LHCN-M2 (cell line): Measurements from ENCODE around the gene RAB20. TPM values are rescaled to one million over a fixed set of nuclear protein-coding genes. Genes with fewer than 3 reads are reported as not detected.
A peak's percentile ranks its signal among the peaks of the same experiment; 100 is the strongest.
"Not testable (repeated sequence)": the region's sequence is repeated elsewhere in the genome, so short reads cannot be mapped to it uniquely, and the experiment has no call there.

Experiments
- DNase-seq: peaks from one replicate; pipeline ENCODE4 v3.0.0-alpha.2; 2012; ENCODE audit warnings: low read depth
- polyA plus RNA-seq: library from polyadenylated mRNA; unstranded; fragments of >200 nt; gene quantifications from one replicate; pipeline ENCODE4 v1.2.1, GENCODE V29; 2012; ENCODE audit warnings: missing spikeins
- total RNA-seq: library from RNA; depleted of rRNA; stranded (reverse); fragments of >200 nt; gene quantifications from 2 replicates; pipeline ENCODE4 v1.2.3, GENCODE V29; 2014; rRNA removed

RAB20 gene, protein sequence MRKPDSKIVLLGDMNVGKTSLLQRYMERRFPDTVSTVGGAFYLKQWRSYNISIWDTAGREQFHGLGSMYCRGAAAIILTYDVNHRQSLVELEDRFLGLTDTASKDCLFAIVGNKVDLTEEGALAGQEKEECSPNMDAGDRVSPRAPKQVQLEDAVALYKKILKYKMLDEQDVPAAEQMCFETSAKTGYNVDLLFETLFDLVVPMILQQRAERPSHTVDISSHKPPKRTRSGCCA
- 6.2 and 8.1 TPM in 2 replicates for total RNA-seq
- 5.4 TPM for polyA plus RNA-seq

DNA sequence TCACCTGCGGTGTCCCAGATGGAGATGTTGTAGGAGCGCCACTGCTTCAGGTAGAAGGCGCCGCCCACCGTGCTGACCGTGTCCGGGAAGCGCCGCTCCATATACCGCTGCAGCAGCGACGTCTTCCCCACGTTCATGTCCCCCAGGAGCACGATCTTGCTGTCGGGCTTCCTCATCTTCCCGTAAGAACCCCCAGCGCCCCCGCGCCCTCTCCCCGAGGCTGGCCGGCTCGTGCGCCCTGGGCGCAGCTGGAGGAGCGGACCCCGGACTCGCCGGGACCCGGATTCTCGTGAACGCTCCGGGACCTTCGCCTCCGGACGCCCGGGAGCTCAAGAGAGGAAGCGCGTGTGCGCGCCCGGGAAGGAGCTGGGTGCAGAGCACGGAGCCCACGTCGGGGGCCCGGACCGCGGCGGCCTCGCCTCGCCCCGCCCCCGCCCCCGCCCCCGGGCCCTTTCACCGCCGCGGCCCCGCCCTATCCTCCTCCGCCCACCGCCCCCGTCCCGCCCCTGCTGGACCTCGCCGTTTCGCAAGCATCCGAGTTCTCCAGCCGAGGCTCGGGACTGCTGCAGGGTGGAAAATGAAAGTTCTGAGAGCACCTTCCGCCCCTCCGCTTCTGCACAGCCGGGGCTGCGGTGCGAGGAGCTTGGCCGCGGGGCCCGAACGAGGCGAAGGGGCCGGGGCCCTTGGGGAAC is at the start of gene RAB20:
Gene RAB20, minus strand, starts transcription at position 379 of the 692 bp plus-strand sequence. Its CDS starts 203 bp downstream, at position 176.
- peak; percentile 72 for DNase-seq

DNA sequence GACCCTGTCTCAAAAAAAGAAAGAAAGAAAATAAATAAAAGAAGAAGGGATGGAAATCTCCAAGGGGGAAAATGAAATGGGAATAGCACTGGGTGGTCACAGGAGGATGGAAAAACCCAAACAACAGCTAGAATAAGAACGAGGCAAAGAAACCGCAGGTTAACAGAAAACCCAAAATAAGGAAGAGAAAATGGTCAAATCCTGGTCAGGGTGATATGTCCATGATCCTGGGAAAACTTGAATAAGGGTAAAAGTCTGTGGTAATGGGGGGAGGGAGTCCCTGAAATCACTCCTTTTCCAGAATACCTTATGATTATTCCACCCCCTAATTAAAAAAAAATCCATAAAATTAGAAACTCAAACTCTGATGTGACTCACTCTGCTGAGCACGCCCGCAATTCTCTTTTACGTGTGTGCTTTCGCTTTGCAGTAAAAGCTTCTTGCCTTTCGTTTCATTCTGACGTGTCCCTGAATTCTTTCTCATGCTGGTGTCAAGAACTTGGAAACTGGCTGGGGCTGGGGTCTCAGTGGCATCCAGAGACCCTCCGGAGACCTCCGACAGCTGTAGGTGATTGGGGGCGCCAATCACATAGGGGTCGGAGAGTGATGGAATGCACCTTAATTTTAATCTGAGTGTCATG is 49.6 kb upstream of the RAB20 start:
- DNase-seq, result no peak

DNA sequence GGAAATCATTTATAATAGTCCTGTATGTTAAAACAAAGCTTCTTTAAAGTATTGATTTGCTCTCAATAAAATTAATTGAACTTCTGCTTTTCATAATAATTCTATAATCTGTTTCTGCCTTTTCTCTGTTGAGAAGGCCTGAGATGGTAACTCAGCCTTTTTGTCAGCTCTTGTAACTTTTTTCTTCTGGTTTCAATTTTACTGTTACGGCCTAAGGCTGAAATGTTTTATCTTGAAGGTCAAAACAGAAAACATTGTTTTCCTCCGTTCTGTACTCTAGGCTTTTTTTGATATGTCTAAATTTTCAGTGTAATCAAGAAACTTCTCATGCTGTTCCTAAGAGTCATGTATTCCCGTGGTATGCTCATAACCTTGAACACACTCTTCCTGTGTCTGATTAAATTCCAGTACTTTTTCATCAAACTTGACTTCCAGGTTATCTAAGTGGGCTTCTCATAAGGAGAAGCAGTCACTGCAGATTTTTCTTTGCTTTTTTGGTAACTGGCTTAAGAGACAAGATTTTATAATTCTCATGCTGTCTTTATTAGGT is 46.2 kb upstream of the RAB20 start:
- no peak for DNase-seq

DNA sequence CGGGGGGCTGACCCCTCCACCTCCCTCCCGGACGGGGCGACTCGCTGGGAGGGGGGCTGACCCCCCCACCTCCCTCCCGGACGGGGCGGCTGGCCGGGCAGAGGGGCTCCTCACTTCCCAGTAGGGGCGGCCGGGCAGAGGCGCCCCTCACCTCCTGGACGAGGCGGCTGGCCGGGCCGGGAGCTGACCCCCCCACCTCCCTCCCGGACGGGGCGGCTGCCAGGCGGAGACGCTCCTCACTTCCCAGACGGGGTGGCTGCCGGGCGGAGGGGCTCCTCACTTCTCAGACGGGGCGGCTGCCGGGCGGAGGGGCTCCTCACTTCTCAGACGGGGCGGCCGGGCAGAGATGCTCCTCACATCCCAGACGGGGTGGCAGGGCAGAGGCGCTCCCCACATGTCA is 44.8 kb upstream of the RAB20 start:
- DNase-seq, result not testable (repeated sequence)

DNA sequence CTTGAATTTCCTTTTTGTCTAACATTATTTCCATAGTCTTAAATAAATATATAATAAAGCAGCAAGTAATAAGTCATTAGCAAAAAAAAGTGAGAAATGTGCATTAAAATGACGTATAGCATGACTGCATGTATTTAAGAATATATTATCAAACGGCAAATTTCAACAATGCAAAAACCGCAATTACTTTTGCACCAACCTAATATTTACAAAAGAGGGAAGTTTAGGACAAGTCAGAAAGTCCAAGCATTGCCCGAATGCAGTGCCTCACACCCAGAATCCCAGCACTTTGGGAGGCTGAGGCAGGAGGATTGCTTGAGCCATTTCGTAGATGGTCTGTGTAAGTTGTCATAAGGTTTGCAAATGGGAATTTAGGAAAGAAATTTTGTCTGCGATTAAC is 43.6 kb upstream of the RAB20 start:
- DNase-seq, result no peak

DNA sequence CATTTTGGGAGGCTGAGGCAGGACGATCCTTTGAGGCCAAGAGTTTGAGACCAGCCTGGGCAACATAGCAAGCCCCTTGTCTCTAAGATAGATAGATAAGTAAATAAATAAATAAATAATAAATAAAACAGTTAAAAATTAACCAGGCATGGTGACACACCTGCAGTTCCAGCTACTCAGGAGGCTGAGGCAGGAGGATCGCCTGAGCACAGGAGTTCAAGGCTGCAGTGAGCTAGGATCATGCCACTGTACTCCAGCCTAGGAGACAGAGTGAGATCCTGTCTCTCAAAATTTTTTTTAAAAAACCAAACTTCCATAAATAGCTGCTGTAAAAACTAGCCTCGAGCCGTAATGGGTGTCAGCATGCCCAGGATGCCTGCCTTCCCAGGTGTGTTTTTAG is 39.5 kb upstream of the RAB20 start:
- DNase-seq, result no peak

DNA sequence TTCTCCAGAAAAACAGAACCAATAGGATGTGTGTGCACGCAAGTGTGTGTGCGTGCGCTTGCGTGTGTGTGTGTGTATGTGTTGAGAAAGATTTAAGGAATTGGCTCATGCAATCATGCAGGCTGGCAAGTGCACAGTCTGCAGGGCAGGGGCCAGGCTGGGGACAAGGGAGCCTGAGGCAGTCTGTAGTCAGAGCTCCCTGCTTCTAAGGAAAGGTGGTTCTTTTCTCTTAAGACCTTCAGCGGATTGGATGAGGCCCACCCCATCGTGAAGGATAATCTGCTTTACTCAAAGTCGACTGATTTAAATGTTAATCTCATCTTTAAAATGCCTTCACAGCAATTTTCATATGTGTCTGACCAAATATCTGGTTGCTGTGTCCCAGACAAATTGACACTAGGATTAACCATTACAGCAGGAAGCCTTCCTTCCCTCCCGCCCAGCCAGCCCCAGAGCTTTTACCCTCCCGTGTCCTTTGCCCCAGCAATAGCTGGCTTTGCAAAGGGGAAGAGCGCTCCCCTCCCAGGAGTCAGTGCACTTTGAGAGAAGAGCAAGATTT is 38.8 kb upstream of the RAB20 start:
- no peak for DNase-seq

DNA sequence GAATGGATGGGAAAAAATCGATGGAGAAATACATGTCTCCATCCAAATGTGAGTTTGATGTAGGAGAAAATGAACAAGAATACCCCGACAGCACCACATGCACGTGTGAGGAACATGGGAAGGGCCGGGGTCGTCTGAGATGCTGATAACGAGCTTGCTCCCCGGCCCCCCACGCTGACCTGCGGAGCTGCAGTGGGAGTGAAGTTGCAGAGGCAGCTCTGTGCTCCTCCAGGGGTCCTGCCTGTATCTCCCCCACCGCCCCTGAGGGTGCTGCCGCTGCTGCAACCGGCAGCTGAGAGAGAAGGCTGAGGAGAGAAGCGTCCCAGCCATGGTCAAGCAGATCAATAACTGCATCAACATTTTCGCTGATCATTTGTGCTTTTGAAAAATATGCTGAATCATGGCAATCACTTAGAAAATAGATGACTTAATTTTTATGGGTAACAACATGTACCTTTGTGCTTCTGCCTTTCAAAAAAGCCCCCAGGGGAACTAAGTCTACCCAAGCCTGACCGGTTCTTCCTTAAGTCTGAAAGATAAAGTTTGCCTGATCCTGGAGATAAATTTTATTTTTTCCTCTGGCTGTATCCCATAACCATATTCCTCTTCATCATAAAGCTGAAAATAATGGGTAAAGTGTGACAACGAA is 35.6 kb upstream of the RAB20 start:
- no peak for DNase-seq

DNA sequence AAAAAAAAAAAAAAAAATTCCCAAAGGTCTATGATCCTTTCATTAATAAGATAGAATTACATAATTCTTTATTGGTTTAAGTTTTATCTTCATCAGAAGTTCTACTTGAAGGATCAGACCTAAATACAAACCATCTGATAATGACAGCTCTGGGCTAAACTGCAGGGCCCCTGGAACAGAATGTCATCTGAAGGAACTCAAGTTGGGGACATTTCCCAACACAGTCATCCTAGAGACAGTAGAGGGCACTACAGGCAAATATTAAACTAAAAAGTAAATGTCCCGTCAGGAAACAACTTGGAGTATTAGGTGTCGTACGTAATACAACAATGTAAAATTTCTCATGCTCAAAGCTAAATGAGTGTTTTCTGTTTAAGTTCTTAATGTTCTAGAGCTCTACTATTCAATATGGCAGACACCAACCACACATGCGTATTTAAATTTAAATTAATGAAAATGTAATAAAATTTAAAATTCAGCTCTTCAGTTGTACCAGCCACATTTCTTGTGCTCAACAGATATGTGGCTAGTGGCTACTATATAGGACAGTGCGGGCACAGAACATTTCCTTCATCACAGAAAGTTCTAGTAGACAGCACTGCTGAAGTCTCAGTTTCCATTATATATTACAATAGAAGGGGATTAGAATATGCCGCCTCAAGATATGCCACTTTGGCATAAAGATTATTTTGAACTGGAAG is 32.1 kb upstream of the RAB20 start:
- peak; percentile 65 for DNase-seq

DNA sequence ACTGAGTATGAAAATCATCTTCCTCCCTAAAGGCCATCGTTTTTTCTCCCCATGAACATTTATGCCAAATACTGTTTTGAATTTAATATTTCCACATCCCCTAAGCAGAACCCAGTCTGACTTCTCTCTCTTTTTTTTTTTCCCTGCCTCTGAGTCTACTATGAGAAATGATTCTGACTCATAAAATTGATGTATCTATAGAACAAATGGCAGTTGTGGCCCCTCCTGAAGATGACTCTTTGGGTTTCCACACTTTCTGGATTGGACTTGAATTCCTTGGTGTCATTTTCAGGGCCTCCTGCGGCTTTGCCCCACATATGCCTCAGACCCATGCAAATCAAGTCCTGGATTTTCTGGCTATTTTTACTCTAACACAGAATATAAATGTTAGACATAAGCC is 31.1 kb upstream of the RAB20 start:
- DNase-seq, result peak; percentile 73

DNA sequence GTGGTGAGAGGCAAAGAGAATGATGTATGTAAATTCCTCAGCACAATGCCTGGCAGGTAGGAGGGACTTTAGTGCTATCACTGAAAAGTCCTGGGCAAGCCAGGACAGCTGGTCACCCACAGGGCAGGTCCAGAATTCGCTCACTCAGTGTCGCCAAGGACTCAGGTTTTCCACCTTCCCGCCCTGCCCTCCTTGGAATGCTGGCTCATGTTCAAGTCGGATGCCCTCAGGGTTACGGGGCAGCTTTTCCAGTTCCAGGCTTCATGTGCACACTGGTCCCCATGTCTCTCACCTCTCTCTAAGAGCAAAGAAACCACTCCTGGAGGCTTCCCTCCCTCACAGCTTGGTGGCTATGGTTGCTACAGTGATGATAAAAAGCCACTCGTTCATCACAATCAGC is 29.1 kb upstream of the RAB20 start:
- DNase-seq, result no peak

DNA sequence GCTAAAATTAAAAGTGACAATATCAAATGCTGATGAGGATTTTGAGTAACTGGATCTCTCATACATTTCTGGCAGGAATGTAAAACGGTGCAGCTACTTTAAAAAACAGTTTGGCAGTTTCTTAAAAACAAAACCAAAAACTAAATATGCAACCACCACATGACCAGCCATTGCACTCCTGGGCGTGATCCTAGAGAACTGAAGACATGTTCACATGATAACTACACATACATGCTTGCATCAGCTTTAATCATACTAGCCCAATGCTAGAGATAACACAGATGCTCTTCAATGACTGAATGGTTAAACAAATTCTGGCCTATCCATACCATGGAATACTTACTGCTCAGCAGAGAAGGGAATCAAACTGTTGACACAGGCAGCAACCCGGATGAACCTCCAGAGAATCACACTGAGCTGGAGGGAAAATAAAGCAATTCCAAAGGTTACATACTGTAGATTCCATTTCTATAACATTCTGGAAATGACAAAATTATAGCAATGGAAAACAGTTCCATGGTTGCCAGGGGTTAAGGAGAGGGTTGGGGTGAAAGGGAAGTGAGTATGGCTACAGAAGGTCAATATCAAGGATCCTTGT is 28.4 kb upstream of the RAB20 start:
- DNase-seq, result no peak

DNA sequence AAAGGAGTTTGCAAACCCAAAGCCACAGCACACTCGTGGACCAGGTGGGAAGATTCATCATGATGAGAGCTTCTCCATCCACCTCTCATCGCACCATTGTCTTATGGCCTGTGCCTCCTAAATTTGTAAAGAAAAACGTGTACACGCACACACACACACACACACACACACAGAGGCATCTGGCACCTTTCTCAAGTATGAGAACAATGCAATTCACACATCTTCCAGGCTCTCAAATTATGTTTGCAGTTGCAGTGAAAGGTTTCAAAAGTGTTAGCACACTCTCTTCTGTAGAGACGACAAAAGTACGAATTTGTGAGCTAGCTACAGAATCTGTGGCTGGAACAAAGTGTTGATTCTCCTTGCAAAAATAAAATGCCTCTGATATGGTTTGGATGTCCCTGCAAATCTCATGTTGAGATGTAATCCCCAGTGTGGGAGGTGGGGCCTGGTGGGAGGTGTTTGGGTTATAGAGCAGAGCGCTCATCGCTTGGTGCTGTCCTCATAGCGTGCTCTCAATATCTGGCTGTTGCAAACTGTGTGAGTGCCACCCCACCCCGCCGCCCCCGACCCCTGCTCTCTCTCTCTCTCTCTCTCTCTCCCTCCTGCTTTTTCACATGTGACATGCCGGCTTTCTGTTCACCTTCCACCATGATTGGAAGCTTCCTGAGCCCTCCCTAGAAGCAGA is 21.8 kb upstream of the RAB20 start:
- no peak for DNase-seq

DNA sequence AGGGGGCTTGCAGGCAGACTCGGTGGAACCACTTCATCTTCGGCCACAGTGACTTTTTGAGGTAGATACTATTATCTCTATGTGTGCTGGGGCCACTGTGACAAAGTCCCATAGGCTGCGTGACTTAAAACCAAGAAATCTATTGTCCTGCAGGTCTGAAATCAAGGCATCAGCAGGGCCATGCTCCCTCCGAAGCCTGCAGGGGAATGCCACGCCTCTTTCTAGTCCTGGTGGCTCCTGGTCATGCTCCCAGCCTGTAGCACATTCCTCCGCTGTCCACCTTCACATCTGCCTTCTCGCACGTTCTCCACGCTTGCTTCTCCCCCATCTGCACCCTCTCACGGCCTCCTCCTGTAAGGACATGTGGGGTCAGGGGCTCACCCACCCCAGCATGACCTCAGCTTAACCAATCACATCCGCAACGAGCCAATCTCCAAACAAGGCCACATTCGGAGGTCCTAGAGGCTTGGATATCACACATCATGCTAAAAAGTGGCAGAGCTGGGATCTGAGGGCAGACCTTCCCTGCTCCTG is 21.0 kb upstream of the RAB20 start:
- DNase-seq, result no peak

DNA sequence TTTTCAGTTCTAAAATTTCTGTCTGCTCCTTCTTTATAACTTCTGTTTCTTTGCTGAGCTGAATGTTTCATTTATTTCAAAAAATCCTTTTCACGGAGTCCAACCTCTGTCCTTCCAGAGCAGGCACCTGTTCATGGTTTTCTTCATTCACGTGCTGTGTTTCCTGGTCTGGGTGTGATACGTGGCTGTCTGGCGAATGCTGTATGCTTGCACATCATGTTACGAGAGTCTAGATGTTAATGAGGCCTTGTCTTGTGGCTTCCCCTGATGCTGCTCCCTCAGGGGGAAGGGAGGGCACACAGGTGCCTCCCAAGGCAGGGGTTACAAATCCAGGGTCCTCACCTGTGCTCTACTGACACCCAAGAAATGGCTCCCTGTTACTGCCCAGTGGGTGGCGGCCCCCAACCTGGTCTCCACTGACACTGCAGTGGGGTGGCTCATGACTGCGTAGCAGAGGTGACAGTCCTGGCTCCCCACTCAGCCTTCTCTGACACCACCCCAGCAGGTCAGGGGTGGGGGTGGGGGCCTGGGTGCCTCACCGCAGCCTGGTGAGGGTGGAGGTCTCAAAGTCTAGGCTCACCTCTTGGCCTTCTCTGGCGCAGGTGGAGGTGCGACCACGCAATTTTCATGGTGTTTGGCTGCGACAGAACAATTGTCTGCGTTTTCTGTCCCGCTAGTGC is 20.1 kb upstream of the RAB20 start:
- DNase-seq, result no peak

DNA sequence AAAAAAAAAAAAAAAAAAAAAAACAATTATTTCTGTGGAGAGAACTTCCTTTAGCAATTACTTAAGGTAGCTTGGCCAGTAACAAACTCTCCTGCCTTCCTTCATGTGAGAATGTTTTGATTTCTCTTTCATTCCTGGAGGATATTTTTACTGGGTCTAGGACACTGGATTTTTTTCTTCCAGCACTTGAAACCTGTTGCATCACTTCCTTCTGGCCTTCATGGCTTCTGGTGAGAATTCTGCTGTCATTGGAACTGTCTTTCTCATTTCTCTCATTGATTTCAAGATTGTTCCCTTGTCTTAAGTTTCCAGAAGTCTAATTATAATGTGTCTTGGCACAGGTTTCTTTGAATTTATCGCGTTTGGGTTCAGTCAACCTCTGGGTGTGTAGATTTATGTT is 19.3 kb upstream of the RAB20 start:
- DNase-seq, result no peak

DNA sequence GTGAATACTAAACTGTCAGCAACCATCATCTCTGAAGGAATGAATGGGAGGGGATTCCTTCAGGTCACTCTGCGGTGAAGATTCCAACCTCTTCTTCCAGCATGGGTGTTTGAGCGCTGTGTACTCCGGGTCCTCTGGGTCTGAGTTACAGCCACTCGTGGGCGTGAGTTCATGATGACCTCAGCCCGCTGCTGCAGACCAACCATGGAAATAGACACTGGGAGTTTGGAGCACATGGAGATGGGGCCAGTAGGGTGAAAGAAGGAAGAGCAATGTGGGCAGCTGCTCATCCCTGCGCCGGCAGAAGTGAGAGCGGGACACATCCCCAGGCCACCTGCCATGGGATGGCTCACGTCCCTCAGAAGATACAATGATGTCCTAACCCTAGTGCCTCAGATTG is 16.8 kb upstream of the RAB20 start:
- no peak for DNase-seq

DNA sequence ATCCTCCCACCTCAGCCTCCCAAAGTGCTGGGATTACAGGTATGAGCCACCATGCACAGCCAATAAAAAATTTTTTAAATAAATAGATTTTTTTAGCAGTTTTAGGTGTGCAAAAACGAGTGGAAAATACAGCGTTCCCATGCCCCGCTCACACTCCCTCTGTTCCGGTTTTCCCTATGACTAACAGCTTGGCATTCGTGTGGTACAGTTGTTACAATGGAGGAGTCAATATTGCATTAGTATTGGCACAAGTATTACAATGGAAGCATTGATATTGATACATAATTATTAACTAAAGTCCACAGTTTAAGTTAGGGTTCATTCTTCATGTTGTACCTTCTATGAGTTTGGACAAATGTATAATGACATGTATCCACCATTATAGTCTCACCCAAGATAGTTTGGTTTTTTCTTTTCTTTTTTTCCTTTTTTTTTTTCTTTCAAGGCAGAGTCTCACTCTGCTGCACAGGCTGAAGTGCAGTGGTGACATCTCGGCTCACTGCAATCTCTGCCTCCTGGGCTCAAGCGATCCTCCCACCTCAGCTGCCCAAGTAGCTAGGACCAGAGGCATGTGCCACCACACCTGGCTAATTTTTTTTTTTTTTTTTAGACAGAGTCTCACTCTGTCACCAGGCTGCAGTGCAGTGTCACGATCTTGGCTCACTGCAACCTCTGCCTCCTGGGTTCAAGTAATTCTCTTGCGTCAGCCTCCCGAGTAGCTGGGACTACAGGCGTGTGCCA is 15.4 kb upstream of the RAB20 start:
- DNase-seq, result no peak

DNA sequence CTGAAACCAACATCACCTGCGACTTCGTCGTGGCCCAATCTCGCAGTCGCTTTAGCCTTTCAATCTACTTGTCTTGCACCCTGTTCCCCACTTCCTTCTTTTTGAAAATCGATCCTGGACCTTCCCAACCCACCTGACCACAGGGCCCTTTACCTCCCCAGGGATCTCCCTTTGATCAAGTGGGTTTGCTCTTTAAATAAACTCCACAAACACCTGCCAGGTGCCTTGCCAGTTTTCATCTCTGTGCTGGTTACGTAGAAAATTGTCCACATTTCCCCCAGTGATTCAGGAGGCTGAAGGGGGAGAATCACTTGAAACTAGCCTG is 14.5 kb upstream of the RAB20 start:
- DNase-seq, result no peak
